HG03571 (cell line): ENCODE results near the gene B4GALT5.

Source experiments
- ATAC-seq: cut with Tn5 transposase; IDR thresholded peaks from one replicate; pipeline ENCODE4 v1.9.1; 2021; ENCODE audit not compliant: unreplicated experiment

Gene B4GALT5

DNA sequence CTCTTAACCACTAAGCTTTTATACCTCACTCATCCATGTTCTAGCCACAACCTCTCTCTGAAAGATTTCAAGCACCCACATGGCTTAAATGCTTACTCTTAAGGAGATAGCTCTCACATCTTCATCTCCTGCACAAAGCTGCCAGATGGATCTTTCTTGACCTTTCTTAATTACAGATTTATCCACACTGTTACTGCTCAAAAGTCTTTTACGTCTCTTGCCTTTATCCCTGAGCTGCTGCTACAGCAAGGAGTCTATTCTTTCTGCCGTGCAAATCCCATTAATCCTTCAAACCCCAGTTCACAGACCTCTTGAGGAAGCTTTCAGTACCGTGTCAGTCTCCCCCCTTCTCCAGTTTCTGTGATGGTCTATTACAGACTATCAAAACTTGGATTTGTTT lies 54.6 kb downstream of the B4GALT5 start:
- no peak for ATAC-seq

DNA sequence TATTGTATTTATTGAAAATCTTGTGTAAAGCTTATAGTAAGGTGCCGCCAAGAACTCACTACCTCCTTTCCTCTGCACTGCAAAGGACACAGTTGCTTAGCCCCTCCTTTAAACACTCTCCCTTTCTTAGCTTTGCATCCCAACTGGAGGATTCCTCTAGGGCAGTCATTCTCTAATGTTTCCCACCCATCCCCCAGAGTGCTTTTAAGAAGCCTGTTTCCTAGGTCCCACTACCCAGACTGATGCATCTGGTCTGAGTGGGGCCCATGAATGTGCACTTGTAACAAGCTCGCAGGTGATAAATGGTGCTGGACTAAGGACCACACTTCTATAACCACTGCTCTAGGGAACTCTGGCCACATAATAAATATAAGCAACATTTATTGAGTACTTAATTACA lies 55.2 kb downstream of the B4GALT5 start:
- ATAC-seq = no peak

DNA sequence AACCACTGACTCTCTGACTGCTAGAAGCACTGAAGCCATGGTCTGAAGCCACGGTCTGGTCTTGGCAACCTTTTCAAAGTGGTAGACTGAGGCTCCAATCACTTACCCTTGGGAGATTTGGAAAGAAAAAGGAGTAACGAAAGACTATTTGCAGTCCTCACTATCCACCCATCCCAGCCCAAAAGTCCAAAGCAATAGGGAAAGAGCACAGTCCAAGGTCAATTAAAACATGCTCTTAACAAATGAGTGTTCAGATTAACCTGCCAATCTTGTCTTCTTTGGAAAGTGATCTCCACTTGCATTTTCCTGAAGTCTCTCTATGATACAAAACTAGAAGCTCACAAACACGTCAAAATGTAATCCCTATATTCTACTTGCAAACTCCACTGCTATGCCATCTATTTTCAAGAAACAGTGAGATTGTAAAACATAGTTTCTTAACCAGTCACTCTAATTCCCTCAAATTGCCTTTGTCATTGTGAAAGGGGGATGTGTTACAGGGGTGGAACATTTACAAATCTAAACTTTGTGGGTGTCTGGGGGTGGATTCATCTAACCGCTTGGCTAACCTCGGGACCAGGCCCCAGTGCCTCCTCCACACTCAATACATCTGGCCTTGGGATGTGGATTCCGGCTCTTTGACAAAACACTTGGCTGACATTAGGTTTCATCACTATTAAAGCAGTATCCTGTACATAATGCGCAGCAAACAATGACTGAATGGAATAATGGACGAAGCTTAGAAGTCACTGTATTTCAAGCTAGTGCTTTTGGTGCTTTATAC lies 56.4 kb downstream of the B4GALT5 start:
- ATAC-seq = no peak

DNA sequence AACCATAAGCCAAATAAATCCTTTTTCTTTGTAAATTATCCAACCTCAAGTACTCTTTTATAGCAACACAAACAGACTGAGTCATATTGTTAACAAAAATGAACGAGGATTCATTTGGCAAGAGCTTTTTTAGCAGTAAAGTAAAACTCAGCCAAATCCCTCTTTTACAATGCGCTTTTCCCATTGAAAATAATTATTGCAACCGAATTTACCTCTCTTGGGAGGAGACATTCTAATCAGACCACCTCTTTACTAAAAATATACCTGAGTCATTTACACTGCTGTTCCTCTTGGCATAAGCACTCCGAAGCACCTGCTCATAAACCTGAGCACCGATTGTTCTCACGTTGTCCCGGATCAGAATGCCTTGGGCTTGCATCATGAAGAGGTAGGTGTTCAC lies 57.4 kb downstream of the B4GALT5 start:
- no peak for ATAC-seq

DNA sequence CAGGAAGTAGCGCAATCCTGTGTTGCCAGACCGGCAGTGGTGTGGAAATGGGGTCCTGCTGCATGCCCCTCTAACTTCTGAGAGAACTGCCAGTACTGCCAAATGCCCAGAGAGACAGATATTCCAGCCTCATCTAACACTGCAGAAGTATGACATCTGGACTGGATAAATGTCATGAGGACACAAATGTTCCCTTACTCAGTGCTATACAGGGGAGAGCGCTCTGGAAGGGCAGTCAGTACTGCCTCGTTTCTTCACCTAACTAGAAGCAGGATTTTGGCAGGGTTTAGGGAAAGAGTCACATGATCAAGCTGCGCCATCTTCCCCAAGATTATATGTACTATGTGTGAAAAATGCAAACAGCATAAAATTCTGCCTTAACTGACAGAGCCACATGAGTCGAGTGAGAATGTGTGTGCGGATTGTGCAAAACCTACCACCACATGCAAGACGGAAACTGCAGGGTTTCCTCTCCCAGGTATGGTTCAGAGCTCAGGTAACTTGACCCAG lies 59.7 kb downstream of the B4GALT5 start:
- ATAC-seq = no peak

DNA sequence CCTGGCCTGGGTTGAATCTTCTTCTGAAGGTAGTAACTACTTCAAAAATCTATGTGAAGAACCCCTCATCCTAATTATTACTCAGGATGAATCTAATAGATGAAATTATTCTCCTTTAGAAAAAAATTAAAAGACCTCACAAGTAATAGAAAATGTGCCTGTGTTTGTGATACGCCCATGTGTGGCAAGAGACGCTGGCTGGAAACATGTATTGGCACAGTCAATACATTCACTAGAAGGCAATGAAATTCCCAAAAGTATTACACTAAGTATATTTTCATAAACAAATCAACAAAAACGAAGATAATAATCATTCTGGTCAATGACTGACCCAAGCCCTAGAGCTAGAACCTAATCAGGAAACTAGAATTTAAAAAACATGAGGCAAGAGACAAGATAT lies 64.0 kb downstream of the B4GALT5 start:
- ATAC-seq = no peak

DNA sequence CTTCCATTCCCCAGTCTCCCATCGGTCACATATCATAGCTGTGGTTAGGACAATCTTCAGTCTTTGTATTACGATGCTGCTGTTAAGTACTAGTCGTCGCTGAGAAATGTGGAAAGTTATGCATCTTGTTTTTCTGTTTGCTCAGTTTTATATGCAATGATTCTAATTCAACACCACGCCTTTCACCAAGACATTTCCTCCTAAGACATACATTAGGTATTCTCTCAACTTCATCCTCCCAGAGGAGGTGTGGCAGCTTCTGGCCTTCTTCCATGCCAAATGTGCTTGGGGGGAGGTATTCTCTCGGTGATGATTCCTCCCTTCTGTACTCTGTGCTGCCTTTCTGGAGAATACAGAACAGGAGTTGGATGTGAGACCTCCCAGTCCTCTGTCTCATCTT lies 66.1 kb downstream of the B4GALT5 start:
- no peak for ATAC-seq

DNA sequence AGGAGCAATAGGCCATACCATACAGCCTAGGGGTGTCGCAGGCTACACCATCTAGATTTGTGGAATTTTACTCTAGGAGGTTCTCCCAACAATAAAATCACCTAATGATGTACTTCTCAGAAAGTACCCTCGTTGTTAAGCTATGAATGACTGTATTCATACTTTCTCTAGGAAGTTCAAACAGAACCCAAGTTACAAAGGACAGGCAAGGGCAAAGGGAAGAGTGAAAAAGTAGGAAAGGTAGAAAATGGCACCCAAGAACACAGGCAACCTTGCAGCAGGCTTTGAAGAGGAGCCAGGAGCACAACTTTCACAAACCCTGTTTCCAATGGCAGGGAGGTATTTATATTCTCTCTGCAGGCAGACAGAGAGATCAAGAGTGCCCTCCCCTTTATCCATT lies 67.2 kb downstream of the B4GALT5 start:
- no peak for ATAC-seq

DNA sequence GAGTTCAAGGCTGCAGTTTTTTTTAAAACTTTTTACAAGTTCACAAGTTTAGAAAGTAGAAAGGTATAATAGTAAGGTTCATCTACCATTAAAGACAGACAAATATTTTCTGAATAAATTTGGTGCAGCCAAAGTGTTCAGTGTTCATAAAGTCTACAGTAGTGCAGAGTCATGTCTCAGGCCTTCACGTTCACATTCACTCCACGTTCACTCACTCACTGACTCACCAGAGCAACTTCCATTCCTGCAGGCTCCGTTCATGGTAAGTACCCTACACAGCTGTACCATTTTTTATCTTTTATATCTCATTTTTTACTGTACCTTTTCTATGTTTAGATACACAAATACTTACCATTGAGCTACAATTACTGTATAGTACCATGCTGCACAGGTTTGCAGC lies 67.6 kb downstream of the B4GALT5 start:
- no peak for ATAC-seq

DNA sequence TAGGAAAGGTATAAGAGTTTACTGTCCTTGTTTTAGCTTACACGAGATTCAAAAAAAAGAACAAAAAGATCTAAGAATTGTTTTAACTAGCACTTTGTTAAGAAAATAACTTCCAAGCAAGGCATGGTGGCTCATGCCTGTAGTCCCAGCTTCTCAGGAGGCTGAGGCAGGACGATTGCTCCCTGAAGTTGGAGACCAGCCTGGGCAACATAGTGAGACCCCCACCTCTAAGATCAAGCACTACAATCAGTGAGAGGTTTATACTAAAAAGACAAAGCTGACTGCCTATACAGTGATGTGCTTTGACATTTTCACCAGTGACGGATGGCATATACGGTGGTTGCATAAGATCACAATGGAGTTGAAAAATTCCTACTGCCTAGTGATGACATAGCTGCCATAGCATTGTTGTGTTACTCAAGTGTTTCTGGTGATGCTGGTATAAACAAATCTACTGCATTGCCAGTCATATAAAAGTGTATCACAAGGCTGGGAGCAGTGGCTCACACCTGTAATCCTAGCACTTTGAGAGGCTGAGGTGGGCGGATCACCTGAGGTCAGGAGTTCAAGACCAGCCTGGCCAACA lies 68.6 kb downstream of the B4GALT5 start:
- no peak for ATAC-seq

DNA sequence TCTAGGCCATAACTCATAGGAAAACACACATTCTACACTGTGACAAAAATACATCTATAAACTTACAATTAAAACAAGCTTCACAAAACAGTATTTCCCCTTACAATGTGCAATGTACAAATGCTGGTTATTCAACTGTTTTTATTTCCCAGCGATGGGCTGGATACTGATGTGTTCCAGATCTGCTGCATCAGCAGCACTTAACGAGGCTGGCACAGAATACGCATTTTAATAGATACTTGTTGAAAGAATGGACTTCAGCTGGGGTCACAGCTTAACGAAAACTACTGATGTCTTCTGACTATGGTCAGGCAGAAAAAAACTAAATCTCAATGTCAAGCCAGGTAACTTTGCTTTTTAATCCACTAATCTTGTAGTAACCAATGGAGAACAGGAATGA lies 70.9 kb downstream of the B4GALT5 start:
- no peak for ATAC-seq

DNA sequence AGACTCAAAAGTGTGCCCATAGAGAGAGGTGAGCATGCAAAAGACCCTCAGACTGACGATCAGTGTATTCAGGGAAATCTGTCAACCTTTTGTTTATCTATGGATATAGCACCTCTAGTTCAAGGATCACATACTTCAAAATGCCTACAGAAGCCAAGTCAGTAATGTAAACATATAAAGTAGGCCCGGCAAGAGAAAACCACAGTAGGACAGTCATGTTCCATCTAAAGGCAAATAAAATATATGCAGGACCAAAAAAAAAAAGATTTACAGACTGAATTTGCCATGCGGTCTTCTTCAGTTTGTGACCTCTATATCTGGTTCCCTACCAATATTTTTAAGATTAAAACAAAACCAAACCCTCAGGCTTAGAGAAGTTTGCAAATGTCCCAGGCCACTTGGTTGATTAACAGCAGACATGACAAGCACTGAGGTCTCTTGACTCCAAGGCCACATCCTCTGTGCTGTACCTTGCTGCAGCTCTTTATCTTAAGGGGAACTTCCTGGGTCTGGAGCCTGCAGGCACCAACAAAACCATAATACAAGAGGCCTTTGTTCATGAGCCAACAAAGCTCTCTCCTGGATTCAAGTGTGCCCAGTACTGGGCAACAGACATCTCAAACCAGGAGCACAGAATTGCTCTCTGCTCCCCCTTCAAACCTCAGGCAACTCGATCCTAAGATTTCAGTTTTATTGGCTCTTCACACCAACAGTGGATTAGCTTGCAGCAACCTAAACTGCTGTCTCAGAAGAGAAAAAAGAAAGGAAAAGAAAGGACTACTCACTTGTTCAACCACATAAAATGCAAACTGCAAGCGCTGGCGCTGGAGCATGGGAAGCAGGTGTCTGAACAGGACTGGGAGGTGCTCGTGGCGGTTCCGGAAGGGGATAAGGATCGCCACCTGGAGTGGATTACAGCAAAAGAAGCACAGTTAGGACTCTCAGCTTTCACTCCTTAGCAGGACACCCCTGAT lies 71.7 kb downstream of the B4GALT5 start:
- ATAC-seq = no peak

DNA sequence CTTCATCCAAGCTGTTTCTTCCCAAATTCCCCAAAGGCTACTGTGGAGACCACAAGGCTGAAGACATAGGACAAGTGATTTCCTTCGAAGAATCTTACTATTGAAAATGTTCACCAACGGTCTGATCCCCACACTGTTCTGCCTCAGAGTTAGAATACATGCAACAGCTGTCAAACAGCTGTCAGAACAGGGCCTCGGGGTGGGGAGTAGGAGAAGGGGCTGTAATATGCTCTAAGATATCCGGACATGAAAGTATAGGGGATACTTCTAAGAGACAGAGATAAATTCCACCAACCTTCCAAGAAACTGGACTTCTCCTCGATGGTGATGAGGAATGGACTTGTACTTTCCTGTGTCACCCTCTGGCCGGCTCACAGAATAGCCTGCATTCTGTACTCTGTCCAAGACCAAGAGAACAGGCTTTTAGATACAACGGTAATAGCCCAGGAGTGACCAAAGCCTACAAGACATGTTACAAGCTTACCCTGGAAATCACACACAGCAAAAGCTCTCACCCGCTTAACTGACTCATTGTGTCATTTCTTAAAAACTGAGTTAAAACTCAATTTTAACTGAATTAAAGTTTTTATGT lies 76.5 kb downstream of the B4GALT5 start:
- ATAC-seq = no peak

DNA sequence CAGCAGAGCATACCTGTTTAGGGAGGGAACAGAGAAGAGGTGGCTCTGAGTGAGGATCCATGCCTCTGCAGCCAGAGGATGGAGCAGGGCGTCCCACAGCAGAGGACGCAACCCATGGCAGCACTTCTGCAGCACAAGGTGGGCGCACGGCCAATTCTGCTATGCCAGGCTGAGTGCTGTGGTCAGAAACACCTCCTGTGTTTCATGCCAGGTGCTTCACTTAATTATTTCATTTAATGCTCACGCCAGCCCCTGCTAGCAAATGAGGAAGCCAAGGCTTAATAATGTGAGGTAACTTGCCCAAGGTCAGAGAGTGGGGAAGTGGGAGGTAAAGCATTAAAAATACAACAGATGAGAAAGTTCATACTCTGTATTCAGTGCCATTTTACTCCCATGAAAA lies 77.2 kb downstream of the B4GALT5 start:
- ATAC-seq = no peak

DNA sequence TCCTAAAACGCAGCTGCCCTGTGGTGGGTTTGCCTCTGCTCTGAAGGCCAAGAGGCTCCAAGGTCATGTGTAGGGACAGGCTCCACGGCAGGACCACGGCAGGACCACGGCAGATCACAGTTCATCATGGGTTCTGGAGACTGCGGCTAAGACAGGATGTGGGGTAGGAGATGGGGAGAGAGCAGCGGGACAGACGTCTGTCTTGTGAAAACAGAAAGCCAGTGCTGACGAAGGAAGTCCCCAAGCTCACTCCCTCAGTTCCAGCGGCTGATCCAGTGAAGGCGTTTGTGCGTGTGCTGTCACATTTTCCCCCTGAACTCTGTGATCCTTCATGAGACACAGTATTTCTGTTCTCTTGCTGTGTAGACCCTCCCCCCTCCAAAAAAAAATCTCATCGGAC lies 77.8 kb downstream of the B4GALT5 start:
- ATAC-seq = no peak

DNA sequence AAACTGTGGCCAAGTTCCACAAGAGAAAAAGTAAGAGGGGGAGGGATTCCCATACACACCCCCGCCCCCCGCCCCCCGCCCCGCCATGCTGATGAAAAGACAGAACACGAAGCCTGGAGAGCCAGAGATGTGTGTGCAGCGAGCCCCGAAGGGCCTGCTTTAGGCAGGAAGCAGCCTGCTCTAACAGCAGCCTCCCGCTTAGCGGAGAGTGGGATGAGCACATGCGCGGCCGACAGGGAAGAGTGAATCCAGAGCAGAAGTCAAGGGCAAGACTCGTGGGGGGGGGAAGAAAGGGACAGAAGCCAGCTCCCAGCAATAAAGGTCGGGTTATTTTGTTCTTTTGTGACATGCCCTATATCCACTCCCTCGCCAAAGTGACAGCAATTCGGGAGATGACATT lies 78.5 kb downstream of the B4GALT5 start:
- ATAC-seq = no peak

DNA sequence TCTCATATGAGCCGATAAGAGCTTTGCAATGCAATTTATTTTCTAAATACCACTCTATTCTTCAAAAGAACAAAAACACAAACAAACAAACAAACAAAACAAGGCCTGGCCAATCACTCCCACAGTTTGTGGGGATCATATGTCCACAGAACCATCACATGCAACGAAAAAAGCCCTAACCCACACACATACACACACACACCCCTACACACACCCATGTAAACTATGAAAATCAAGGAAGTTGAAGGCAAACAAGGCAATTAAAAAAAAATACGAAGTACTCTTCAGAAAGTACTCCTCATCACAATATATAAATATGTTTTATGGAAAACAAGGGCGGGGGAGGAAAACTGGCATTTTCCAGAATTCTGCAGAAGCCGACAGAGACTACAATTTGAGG lies 79.6 kb downstream of the B4GALT5 start:
- no peak for ATAC-seq

DNA sequence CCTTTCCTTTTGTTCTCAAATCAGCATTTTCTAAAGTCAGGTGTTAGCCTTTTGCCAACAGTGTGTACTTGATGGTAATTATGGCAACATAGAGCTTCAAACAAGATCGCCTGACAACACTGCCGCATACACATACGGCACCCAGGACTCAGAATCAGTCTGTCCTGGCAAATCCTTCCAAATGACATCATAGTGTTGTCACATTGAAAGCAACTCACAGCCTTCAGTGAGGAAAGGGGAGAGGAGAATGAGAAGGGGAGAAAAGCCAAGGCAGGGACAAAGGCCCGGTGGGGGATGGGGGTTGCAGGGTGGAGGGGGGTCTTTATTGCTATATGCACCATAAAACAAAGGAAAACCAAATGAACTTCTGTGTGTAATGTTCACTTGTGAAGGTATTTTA lies 80.0 kb downstream of the B4GALT5 start:
- no peak for ATAC-seq

DNA sequence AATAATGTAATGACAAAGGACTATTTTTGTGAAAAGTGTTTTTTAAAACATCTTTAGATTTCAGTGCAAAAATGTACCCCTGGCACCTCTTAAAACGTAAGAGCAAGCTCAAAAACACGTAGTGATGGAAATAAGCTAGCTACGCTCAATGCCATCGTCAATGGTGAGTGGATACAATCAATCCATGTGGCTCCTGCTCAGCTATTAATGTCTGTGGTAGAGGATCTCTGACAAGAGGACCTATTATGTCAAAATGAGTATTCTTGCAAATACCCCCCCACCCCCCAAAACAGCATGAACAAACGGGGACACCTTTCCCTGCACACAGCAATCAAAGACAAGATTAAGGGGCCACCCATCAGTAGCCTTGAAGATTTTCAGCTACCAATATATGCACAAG lies 80.7 kb downstream of the B4GALT5 start:
- ATAC-seq = no peak

DNA sequence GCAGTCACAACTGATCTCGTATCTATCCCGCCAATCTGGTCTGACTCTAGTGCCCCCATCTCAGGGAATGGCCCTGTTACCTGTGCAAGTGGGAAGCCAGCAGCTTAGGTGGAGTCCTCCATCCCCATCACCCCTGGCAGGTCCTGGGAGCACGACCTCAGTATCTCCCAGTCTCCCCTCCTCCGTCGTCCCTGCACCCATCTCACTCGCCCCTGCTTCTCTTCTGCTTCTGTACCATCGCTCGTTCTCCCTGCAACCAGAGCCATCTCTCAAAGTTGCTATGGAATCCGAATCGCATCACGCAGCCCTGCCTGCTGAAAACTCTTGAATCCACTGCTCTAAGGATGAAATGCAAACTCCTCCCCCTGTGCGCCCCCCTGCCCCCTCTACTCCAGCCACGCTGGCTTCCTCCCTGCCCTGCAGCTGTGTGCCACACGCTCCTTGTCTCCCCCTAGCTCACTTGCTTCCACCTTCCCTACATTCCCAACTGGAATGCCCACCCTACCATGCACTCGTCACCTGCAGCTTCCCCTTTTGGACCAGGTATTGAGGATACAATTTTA lies 81.7 kb downstream of the B4GALT5 start:
- ATAC-seq = no peak
